T-helper 17 cell (primary cell): ENCODE results near the gene KRTCAP3. TPM values are rescaled to one million over a fixed set of nuclear protein-coding genes. Genes with fewer than 3 reads are reported as not detected.
"Not testable (repeated sequence)": the region's sequence is repeated elsewhere in the genome, so short reads cannot be mapped to it uniquely, and the experiment has no call there.

Source experiments
- ATAC-seq: fragments of 150-1000 bp; cut with Tn5 transposase; 2 replicates; pipeline ENCODE4 v1.10.0; 2021; ENCODE audit warnings: mild to moderate bottlenecking, moderate library complexity
- DNase-seq, 3 donors: peaks; one replicate each; pipeline versions ENCODE4 v3.0.0 to v3.0.0-alpha.2; 2020 to 2021
- H3K9me3 ChIP-seq: one replicate; pipeline ENCODE4 v1.7.0; 2013; ENCODE audit warnings: low read length, mild to moderate bottlenecking; ENCODE audit not compliant: control insufficient read depth, poor library complexity, severe bottlenecking
- H3K27ac Mint-ChIP-seq: one replicate; pipeline ENCODE4 v1.8.0; 2022; ENCODE audit warnings: mild to moderate bottlenecking, moderate library complexity, mixed read lengths
- H3K27me3 Mint-ChIP-seq: one replicate; pipeline ENCODE4 v1.8.0; 2022; ENCODE audit warnings: mixed read lengths
- H3K36me3 Mint-ChIP-seq: one replicate; pipeline ENCODE4 v1.8.0; 2022; ENCODE audit warnings: low read depth, mixed read lengths
- H3K4me1 Mint-ChIP-seq: one replicate; pipeline ENCODE4 v1.8.0; 2022; ENCODE audit warnings: mild to moderate bottlenecking, mixed read lengths
- H3K4me3 Mint-ChIP-seq: one replicate; pipeline ENCODE4 v1.8.0; 2022; ENCODE audit warnings: mild to moderate bottlenecking, moderate library complexity, mixed read lengths
- total RNA-seq, 4 donors: library from RNA in 2 of 4; stranded (reverse) in 2 of 4; gene quantifications; one replicate each; pipeline ENCODE4 v1.2.3 and lab custom pipeline; 2022 to 2026

The KRTCAP3 gene
- total RNA-seq, 2 donors from 2014 or later = 9.1 to 13.6 TPM

DNA sequence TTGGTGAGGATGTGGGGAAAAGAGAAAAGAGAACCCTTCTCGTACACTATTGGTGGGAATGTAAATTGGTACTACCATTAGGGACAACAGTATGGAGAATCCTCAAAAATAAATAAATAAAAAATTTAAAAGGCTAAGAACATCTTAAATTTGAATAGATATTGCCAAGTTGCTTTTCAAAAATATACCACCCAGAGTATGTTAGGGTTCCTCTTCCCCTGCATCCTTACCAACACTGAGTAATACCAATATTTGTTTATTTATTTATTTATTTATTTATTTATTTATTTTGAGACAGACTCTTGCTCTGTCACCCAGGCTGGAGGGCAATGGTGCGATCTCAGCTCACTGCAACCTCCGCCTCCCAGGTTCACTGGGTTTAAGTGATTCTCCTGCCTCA lies 19.2 kb upstream of the KRTCAP3 start:
- H3K36me3 Mint-ChIP-seq = no peaks in the 10 kb centered on the region
- H3K9me3 ChIP-seq = no peaks in the 10 kb centered on the region
- H3K4me3 Mint-ChIP-seq = no peak overlapping the region
- H3K4me1 Mint-ChIP-seq = peaks cover 6% of the 10 kb centered on the region
- no peak overlapping the region for H3K27ac Mint-ChIP-seq
- ATAC-seq (no peak), DNase-seq (no peak)
- H3K27me3 Mint-ChIP-seq = no peaks in the 10 kb centered on the region

DNA sequence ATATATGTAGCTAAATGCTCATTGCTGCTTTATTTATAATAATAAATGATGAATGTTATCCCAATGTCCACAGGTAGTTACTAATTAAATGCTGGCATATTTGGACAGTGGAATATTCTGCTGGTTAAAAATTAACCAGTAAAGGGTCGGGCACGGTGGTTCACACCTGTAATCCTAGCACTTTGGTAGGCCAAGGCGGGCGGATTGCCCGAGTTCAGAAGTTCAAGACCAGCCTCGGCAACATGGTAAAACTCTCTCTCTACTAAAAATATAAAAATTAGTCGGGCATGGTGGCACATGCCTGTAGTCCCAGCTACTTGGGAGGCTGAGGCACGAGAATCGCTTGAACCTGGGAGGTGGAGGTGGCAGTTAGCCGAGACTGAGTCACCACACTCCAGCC lies 17.1 kb upstream of the KRTCAP3 start:
- not testable (repeated sequence) for ATAC-seq, H3K36me3 Mint-ChIP-seq, H3K4me3 Mint-ChIP-seq

DNA sequence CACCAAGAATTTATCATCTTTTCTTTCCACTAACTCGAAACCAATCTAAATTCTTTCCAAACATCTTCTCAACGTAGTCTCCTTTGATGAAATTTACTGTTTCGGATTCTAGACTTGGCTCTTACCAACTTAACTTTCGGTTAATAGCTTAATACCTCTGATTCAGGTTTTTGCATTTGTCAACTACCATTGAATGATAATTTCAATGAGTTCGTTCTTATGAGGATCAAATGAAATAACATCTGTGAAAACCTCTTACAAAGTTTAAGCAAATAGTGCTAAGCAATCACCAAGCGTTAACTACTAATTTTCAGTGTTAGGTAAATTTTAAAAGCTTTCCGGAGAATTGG lies 14.3 kb upstream of the KRTCAP3 start:
- ATAC-seq (no peak), DNase-seq (no peak)
- peak overlapping the region; percentile 97 for H3K4me3 Mint-ChIP-seq
- H3K4me1 Mint-ChIP-seq = peaks cover 28% of the 10 kb centered on the region
- no peaks in the 10 kb centered on the region for H3K36me3 Mint-ChIP-seq
- peak overlapping the region; percentile 95 for H3K27ac Mint-ChIP-seq
- H3K9me3 ChIP-seq = no peaks in the 10 kb centered on the region
- no peaks in the 10 kb centered on the region for H3K27me3 Mint-ChIP-seq

More for the DNA sequence above, 17.1 kb upstream of the KRTCAP3 start:
- not testable (repeated sequence) for H3K27ac Mint-ChIP-seq, H3K9me3 ChIP-seq, H3K27me3 Mint-ChIP-seq, DNase-seq
- H3K4me1 Mint-ChIP-seq = peaks cover 18% of the 10 kb centered on the region

GRCh38 chr2:27428213-27428977 lies 13.8 kb upstream of the KRTCAP3 start, which contains the start of gene NRBP1:
NRBP1 (plus strand) TSS chr2:27428631; CDS start chr2:27433274, 4,643 bp downstream.
- Mint-ChIP-seq H3K4me1 (peaks cover 33% of the 10 kb centered on the region), H3K27me3 (no peaks in the 10 kb centered on the region), H3K36me3 (peaks cover 4% of the 10 kb centered on the region), H3K27ac (peak within 1 kb of the TSS; percentile 95), H3K4me3 (peak within 1 kb of the TSS; percentile 97)
- DNase-seq = peak; percentile 87 to 89 (median 87)
- H3K9me3 ChIP-seq = no peaks in the 10 kb centered on the region
- ATAC-seq = peak; percentile 95

DNA sequence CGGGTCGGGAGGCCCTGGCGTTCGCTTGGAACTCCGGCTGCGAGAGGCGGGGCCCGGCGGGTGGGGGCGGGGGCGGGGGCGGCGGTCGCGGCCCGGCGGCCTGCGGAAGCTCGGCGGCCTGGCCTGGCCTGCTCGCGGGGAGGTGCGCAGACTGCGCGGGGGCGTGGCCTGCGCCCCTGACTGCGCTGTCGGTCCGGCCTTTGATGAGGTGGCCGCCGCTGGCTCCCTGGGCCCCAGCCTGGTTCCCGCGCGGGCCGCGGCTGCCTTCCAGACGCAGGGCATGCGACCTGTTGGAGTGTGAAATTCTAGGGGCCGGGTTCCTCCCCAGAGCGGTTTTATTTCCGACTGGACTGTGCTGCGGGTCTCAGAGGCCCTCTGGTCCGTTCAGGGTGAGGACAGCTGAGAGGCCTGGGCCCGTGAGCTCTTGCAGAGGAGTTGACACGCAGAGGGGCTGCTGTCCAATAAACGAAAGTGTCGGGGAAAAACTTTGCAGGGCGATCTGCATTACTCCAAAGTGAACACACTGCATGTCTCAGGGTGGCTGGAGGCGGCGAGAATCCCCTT lies 13.1 kb upstream of the KRTCAP3 start:
- Mint-ChIP-seq H3K36me3 (peaks cover 8% of the 10 kb centered on the region), H3K27me3 (no peaks in the 10 kb centered on the region), H3K4me3 (peak overlapping the region; percentile 97), H3K4me1 (peaks cover 31% of the 10 kb centered on the region), H3K27ac (peak overlapping the region; percentile 95)
- peak; percentile 57 for ATAC-seq
- peak; percentile 28 to 73 (median 72) for DNase-seq
- no peaks in the 10 kb centered on the region for H3K9me3 ChIP-seq

DNA sequence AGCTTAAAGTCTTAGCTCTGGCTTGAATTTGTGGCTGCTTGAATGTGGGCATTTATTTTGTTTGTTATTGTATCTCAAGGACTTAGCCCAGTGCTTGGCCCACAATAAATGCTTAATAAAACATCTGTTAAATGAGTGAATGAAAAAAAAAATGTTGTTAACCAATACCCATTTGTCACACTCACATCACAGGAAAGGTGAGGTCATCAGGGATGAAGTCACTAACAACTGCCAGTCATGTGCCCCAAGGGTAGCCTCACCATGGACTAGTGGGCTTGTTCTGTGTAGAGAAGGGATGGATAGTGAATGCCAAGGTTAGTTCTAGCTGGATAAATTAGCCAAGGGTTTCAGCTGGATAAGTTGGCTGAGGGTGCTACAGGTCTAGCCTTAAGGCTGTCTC lies 10.8 kb upstream of the KRTCAP3 start:
- Mint-ChIP-seq H3K27me3 (no peaks in the 10 kb centered on the region), H3K27ac (peak overlapping the region; percentile 39), H3K36me3 (peaks cover 14% of the 10 kb centered on the region), H3K4me3 (peak overlapping the region; percentile 68), H3K4me1 (peaks cover 33% of the 10 kb centered on the region)
- ATAC-seq (no peak), DNase-seq (no peak)
- no peaks in the 10 kb centered on the region for H3K9me3 ChIP-seq

DNA sequence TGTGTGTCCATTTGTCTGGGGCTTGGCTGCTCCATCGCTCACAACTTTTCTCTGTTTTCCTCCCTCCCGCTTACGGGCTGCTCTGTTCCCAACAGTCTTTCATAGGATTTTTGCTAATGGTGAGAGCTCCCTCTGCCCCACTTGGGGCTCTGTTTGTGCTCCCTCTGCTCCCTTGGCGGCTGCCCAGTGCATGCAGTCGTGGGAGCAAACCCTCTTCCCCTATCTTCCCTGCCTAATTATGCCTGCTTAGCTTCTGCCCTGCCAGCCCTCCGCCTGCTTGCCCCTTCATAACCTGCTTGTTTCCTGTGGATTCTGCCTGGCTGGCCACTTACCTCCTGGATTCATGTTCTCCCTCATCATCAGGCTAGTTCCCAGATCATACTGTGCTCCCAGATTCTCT lies 6.6 kb upstream of the KRTCAP3 start:
- Mint-ChIP-seq H3K4me1 (peaks cover 18% of the 10 kb centered on the region), H3K27ac (peak overlapping the region; percentile 90), H3K4me3 (no peak overlapping the region), H3K27me3 (no peaks in the 10 kb centered on the region), H3K36me3 (peaks cover 25% of the 10 kb centered on the region)
- ATAC-seq (no peak), DNase-seq (no peak)
- H3K9me3 ChIP-seq = no peaks in the 10 kb centered on the region

GRCh38 chr2:27441226-27441926 lies 805 bp upstream of the KRTCAP3 start:
- Mint-ChIP-seq H3K27me3 (no peaks in the 10 kb centered on the region), H3K36me3 (peaks cover 12% of the 10 kb centered on the region), H3K4me3 (no peak overlapping the region), H3K4me1 (peaks cover 12% of the 10 kb centered on the region), H3K27ac (no peak overlapping the region)
- no peaks in the 10 kb centered on the region for H3K9me3 ChIP-seq
- DNase-seq (no peak), ATAC-seq (no peak)

DNA sequence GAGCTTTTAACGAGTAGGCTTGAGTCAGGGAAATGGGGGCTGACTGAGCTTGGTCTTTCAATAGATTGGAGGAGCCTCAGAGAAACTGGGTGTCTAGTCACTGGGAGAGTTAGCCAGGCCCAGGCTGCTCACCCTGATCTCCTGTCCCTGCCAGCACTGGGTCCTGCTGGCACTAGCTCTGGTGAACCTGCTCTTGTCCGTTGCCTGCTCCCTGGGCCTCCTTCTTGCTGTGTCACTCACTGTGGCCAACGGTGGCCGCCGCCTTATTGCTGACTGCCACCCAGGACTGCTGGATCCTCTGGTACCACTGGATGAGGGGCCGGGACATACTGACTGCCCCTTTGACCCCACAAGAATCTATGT lies 720 bp downstream of the KRTCAP3 start:
- no peaks in the 10 kb centered on the region for H3K9me3 ChIP-seq
- Mint-ChIP-seq H3K4me3 (peak overlapping the region; percentile 72), H3K4me1 (peaks cover 16% of the 10 kb centered on the region), H3K36me3 (peaks cover 14% of the 10 kb centered on the region), H3K27ac (peak overlapping the region; percentile 61), H3K27me3 (no peaks in the 10 kb centered on the region)
- ATAC-seq = no peak
- no peak for DNase-seq

DNA sequence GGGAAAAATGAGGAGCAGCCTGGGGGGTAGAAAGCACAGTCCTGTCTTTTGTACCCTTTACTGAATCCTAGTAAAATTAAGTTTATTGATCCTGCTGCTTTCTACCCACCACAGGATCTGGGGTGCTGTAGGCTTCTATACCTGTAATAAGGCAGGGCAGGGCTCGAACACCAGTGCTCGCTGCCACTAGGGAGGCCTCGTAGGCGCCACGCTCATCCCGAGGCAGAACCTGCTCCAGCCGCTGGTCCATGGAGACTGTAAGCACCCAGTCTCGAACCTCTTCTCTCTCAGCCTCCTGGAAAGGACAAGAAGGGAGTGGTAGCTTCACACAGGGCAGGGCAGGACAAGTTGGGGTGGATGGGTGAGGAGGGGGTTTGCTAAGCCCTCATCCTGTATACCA lies 3.0 kb downstream of the KRTCAP3 start:
- H3K4me3 Mint-ChIP-seq = no peak overlapping the region
- H3K9me3 ChIP-seq = no peaks in the 10 kb centered on the region
- no peak for DNase-seq
- H3K36me3 Mint-ChIP-seq = peaks cover 7% of the 10 kb centered on the region
- H3K27me3 Mint-ChIP-seq = no peaks in the 10 kb centered on the region
- H3K27ac Mint-ChIP-seq = no peak overlapping the region
- ATAC-seq = no peak
- H3K4me1 Mint-ChIP-seq = peaks cover 10% of the 10 kb centered on the region

DNA sequence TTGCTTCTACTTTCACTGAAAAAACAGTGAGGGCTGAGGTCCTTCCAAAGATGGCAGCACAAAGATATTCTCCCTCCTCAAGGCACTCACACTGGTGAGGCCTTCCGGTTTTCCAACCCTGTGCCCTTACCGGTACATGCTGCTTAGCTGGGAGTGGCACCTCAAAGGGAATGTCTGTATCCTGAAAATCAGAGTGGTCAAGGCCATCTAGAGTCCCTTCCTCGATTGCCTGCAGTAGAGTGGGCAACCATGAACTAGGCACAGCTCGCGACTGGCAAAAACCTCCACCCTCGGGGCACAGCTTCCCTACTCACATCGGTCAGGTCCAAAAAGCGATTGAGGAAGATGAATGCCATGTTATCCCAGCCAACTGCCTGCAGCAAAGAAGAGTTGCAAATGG lies 3.4 kb downstream of the KRTCAP3 start:
- H3K4me1 Mint-ChIP-seq = peaks cover 10% of the 10 kb centered on the region

GRCh38 chr2:27446057-27446456 lies 3.9 kb downstream of the KRTCAP3 start:
- Mint-ChIP-seq H3K27me3 (no peaks in the 10 kb centered on the region), H3K27ac (no peak overlapping the region), H3K36me3 (peaks cover 3% of the 10 kb centered on the region), H3K4me3 (no peak overlapping the region), H3K4me1 (peaks cover 10% of the 10 kb centered on the region)
- DNase-seq = no peak
- H3K9me3 ChIP-seq = no peaks in the 10 kb centered on the region
- ATAC-seq = no peak

More for the DNA sequence above, 3.4 kb downstream of the KRTCAP3 start:
- no peaks in the 10 kb centered on the region for H3K27me3 Mint-ChIP-seq
- H3K36me3 Mint-ChIP-seq = peaks cover 3% of the 10 kb centered on the region
- no peak overlapping the region for H3K27ac Mint-ChIP-seq
- ATAC-seq (no peak), DNase-seq (no peak)
- H3K9me3 ChIP-seq = no peaks in the 10 kb centered on the region
- no peak overlapping the region for H3K4me3 Mint-ChIP-seq

DNA sequence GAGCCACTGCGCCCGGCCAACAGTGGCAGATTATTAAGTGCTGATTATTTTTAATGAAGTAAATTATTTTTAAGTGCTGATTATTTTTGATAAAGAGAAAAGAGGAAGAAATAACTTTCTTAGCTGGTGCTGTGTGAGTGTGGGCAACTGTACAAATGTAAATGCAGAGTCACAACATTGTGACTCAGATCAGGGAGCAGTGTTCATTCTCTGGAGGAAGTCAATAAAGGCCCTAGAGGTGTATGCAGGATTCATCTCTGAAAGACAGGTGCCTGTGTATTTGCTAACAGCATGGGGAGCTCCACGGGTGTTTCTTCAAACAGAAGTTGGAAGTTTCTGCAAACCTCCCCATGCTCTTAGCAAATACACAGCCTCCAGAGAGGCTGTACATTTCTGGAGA lies 6.2 kb downstream of the KRTCAP3 start:
- Mint-ChIP-seq H3K4me3 (no peak overlapping the region), H3K27me3 (no peaks in the 10 kb centered on the region), H3K36me3 (peaks cover 6% of the 10 kb centered on the region), H3K27ac (no peak overlapping the region), H3K4me1 (peaks cover 7% of the 10 kb centered on the region)
- DNase-seq = no peak
- no peaks in the 10 kb centered on the region for H3K9me3 ChIP-seq
- no peak for ATAC-seq
